DND-41 (cell line): ENCODE data around the gene SLC5A1.

Experiments
- EZH2 ChIP-seq: IDR thresholded peaks from 3 replicates; pipeline ENCODE4 v1.6.1; 2012; ENCODE audit warnings: borderline replicate concordance, low read depth, mild to moderate bottlenecking, moderate library complexity, low read length, inconsistent platforms; ENCODE audit not compliant: severe bottlenecking
- TF ChIP-seq, protein P1 (sequence below): IDR thresholded peaks from 2 replicates; pipeline ENCODE4 v1.5.1; 2012; ENCODE audit warnings: borderline replicate concordance, low read length, moderate library complexity, mild to moderate bottlenecking; ENCODE audit not compliant: poor library complexity, severe bottlenecking; ENCODE audit errors: extremely low read depth

DNA sequence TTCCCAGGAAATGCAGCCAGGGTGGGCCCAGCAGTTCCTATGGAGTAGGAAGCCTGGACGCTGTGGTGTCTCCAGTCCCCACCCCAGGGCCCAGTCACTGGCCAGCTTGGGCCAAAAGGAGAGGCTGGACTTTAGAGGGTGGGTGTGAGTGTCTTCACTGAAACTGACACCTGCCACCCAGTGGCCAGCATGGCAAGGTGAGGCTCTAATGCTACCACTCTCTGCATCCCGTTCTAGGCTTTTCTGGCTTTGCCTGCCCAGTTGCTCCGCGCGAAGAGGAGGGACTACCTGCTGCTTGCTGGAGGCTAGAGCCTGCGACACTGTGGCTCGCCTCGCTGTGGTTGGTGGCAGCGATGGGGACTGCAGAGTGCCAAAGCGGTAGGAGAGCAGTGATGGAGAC, 80.6 kb downstream of the SLC5A1 start:
- TF ChIP-seq, protein P1, sequence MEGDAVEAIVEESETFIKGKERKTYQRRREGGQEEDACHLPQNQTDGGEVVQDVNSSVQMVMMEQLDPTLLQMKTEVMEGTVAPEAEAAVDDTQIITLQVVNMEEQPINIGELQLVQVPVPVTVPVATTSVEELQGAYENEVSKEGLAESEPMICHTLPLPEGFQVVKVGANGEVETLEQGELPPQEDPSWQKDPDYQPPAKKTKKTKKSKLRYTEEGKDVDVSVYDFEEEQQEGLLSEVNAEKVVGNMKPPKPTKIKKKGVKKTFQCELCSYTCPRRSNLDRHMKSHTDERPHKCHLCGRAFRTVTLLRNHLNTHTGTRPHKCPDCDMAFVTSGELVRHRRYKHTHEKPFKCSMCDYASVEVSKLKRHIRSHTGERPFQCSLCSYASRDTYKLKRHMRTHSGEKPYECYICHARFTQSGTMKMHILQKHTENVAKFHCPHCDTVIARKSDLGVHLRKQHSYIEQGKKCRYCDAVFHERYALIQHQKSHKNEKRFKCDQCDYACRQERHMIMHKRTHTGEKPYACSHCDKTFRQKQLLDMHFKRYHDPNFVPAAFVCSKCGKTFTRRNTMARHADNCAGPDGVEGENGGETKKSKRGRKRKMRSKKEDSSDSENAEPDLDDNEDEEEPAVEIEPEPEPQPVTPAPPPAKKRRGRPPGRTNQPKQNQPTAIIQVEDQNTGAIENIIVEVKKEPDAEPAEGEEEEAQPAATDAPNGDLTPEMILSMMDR: peak; percentile 38
- TF ChIP-seq EZH2: no peak
